Kidney epithelial cell (primary cell): ENCODE results near the gene RNASE1. TPM values are rescaled to one million over a fixed set of nuclear protein-coding genes. Genes with fewer than 3 reads are reported as not detected.

Experiments used
- DNase-seq: peaks from one replicate; pipeline ENCODE4 v3.0.0-alpha.2; 2010; ENCODE audit warnings: low read depth
- H3K27me3 ChIP-seq: 2 replicates; pipeline ENCODE4 v1.6.0; 2011; ENCODE audit warnings: low read length; ENCODE audit not compliant: control insufficient read depth, insufficient read depth
- H3K36me3 ChIP-seq: 2 replicates; pipeline ENCODE4 v1.5.1; 2011; ENCODE audit warnings: low read length; ENCODE audit not compliant: control insufficient read depth, insufficient read depth
- H3K4me3 ChIP-seq: 2 replicates; pipeline ENCODE4 v1.5.1; 2011; ENCODE audit warnings: low read depth, mild to moderate bottlenecking, control low read depth, low read length
- CTCF ChIP-seq: IDR thresholded peaks from 2 replicates; pipeline ENCODE4 v1.5.1; 2011; ENCODE audit warnings: mild to moderate bottlenecking, moderate library complexity, low read length, control low read depth, inconsistent platforms; ENCODE audit not compliant: insufficient read depth, poor library complexity, severe bottlenecking
- total RNA-seq: library from RNA; depleted of rRNA; stranded (reverse); fragments of >200 nt; gene quantifications from 2 replicates; pipeline ENCODE4 v1.2.3, GENCODE V29; 2015

The RNASE1 gene
- total RNA-seq, 1 donor from 2014 or later = not detected

- Histone ChIP-seq H3K27me3 (no peaks in the 10 kb centered on the region), H3K36me3 (no peaks in the 10 kb centered on the region), H3K4me3 (no peak overlapping the region)
- no peak for TF ChIP-seq CTCF
- DNase-seq = no peak
Observed at GRCh38 chr14:20792556-20792955, 10.1 kb downstream of the RNASE1 start.

- Histone ChIP-seq H3K36me3 (no peaks in the 10 kb centered on the region), H3K27me3 (no peaks in the 10 kb centered on the region), H3K4me3 (no peak overlapping the region)
- no peak for DNase-seq
- TF ChIP-seq CTCF = no peak
Observed at GRCh38 chr14:20791597-20791996, 11.0 kb downstream of the RNASE1 start.

GRCh38 chr14:20791187-20791586 is 11.5 kb downstream of the RNASE1 start:
- Histone ChIP-seq H3K4me3 (no peak overlapping the region), H3K36me3 (no peaks in the 10 kb centered on the region), H3K27me3 (no peaks in the 10 kb centered on the region)
- DNase-seq = no peak
- no peak for TF ChIP-seq CTCF

- Histone ChIP-seq H3K36me3 (no peaks in the 10 kb centered on the region), H3K4me3 (no peak overlapping the region), H3K27me3 (no peaks in the 10 kb centered on the region)
- no peak for DNase-seq
- TF ChIP-seq CTCF = no peak
Observed at GRCh38 chr14:20790464-20791116, 12.1 kb downstream of the RNASE1 start.

- no peaks in the 10 kb centered on the region for H3K27me3 ChIP-seq
- DNase-seq = no peak
- TF ChIP-seq CTCF = no peak
Observed at GRCh38 chr14:20789230-20789813, 13.3 kb downstream of the RNASE1 start.

GRCh38 chr14:20787025-20787424 is 15.6 kb downstream of the RNASE1 start:
- DNase-seq = no peak
- no peak for TF ChIP-seq CTCF
- Histone ChIP-seq H3K36me3 (no peaks in the 10 kb centered on the region), H3K27me3 (no peaks in the 10 kb centered on the region), H3K4me3 (no peak overlapping the region)

More at GRCh38 chr14:20789230-20789813, 13.3 kb downstream of the RNASE1 start:
- Histone ChIP-seq H3K36me3 (no peaks in the 10 kb centered on the region), H3K4me3 (no peak overlapping the region)
